ENCODE data around the gene C14orf180. TPM values are rescaled to one million over a fixed set of nuclear protein-coding genes. Genes with fewer than 3 reads are reported as not detected.

Gene C14orf180
- total RNA-seq, 2 donors from 2014 or later = 1.1 to 5.1 TPM

GRCh38 chr14:104550340-104550860 is 29.2 kb upstream of the C14orf180 start:
- DNase-seq (ENCODE audit: low spot score) = no peak
- ATAC-seq (ENCODE audit: insufficient number of reproducible peaks, low FRiP score, low read depth) = no peak
- Histone ChIP-seq H3K9me3 (no peaks in the 10 kb centered on the region), H3K36me3 (no peaks in the 10 kb centered on the region), H3K27ac (no peak overlapping the region), H3K4me3 (no peak overlapping the region), H3K27me3 (replicated peaks; ENCODE audit: insufficient read depth) (no peaks in the 10 kb centered on the region), H3K4me1 (ENCODE audit: control insufficient read depth in 1 of 2, low read depth in 2 of 2) (no peaks in the 10 kb centered on the region)
- TF ChIP-seq CTCF (IDR thresholded peaks at IDR 0.05) = no peak

GRCh38 chr14:104550861-104551728 is 28.5 kb upstream of the C14orf180 start:
- H3K4me1 ChIP-seq (ENCODE audit: control insufficient read depth in 1 of 2, low read depth in 2 of 2) = no peaks in the 10 kb centered on the region
- DNase-seq (ENCODE audit: low spot score) (no peak), ATAC-seq (ENCODE audit: insufficient number of reproducible peaks, low FRiP score, low read depth) (no peak)
- no peak overlapping the region for H3K27ac ChIP-seq
- no peak overlapping the region for H3K4me3 ChIP-seq
- TF ChIP-seq CTCF (IDR thresholded peaks at IDR 0.05) = no peak
- H3K36me3 ChIP-seq = no peaks in the 10 kb centered on the region
- no peaks in the 10 kb centered on the region for H3K9me3 ChIP-seq
- no peaks in the 10 kb centered on the region for H3K27me3 ChIP-seq (replicated peaks; ENCODE audit: insufficient read depth)

GRCh38 chr14:104551851-104552737 is 27.5 kb upstream of the C14orf180 start:
- no peak for ATAC-seq (ENCODE audit: insufficient number of reproducible peaks, low FRiP score, low read depth)
- no peaks in the 10 kb centered on the region for H3K36me3 ChIP-seq
- no peaks in the 10 kb centered on the region for H3K27me3 ChIP-seq (replicated peaks; ENCODE audit: insufficient read depth)
- H3K4me3 ChIP-seq = no peak overlapping the region
- no peak overlapping the region for H3K27ac ChIP-seq
- no peak for TF ChIP-seq CTCF (IDR thresholded peaks at IDR 0.05)
- no peaks in the 10 kb centered on the region for H3K4me1 ChIP-seq (ENCODE audit: control insufficient read depth in 1 of 2, low read depth in 2 of 2)
- H3K9me3 ChIP-seq = no peaks in the 10 kb centered on the region
- DNase-seq (ENCODE audit: low spot score) = no peak

- DNase-seq (ENCODE audit: low spot score) = no peak
- no peak for ATAC-seq (ENCODE audit: insufficient number of reproducible peaks, low FRiP score, low read depth)
- Histone ChIP-seq H3K9me3 (no peaks in the 10 kb centered on the region), H3K27me3 (replicated peaks; ENCODE audit: insufficient read depth) (no peaks in the 10 kb centered on the region), H3K27ac (no peak overlapping the region), H3K4me1 (ENCODE audit: control insufficient read depth in 1 of 2, low read depth in 2 of 2) (no peaks in the 10 kb centered on the region), H3K36me3 (no peaks in the 10 kb centered on the region), H3K4me3 (no peak overlapping the region)
- no peak for TF ChIP-seq CTCF (IDR thresholded peaks at IDR 0.05)
These were observed 26.8 kb upstream of the C14orf180 start for GRCh38 chr14:104552738-104553125.

All from thoracic aorta (tissue), 2 donors.